Fibroblast of lung (primary cell): ENCODE measurements around the gene ZNF423. TPM values are rescaled to one million over a fixed set of nuclear protein-coding genes. Genes with fewer than 3 reads are reported as not detected.

ENCODE experiments used
- DNase-seq, 2 donors: peaks; one replicate each; pipeline versions ENCODE4 v3.0.0 to v3.0.0-alpha.2; 2010; ENCODE audit warnings: low read depth in 2 of 2
- H2AFZ ChIP-seq: 2 replicates; pipeline ENCODE4 v1.5.1; 2012; ENCODE audit warnings: low read length, control low read depth, inconsistent platforms
- H3K27ac ChIP-seq: 2 replicates; pipeline ENCODE4 v1.5.1; 2011; ENCODE audit warnings: low read length, control low read depth; ENCODE audit not compliant: insufficient read depth
- H3K27me3 ChIP-seq: 2 replicates; pipeline ENCODE4 v1.5.1; 2011; ENCODE audit warnings: mild to moderate bottlenecking, low read length; ENCODE audit not compliant: control insufficient read depth, insufficient read depth
- H3K36me3 ChIP-seq: 2 replicates; pipeline ENCODE4 v1.5.1; 2011; ENCODE audit warnings: low read length; ENCODE audit not compliant: control insufficient read depth, insufficient read depth
- H3K4me1 ChIP-seq: 2 replicates; pipeline ENCODE4 v1.5.1; 2011; ENCODE audit warnings: low read length; ENCODE audit not compliant: control insufficient read depth, insufficient read depth; ENCODE audit errors: extremely low read depth
- H3K4me2 ChIP-seq: 2 replicates; pipeline ENCODE4 v1.5.1; 2011; ENCODE audit warnings: low read length, control low read depth; ENCODE audit not compliant: insufficient read depth; ENCODE audit errors: extremely low read depth
- H3K4me3 ChIP-seq, 4 experiments: fragments of 200-600 bp in 1 of 4; sonication (generic) in 1 of 4; replicated peaks in 1 of 4; 2 replicates each; pipeline ENCODE4 v1.5.1; 2011 to 2016; ENCODE audit warnings: low read length in 4 of 4, low read depth in 3 of 4, mild to moderate bottlenecking in 3 of 4, control low read depth in 2 of 4, inconsistent platforms in 1 of 4, mixed read lengths in 1 of 4; ENCODE audit not compliant: insufficient read depth in 1 of 4; ENCODE audit errors: control extremely low read depth in 1 of 4
- H3K79me2 ChIP-seq: 2 replicates; pipeline ENCODE4 v1.5.1; 2012; ENCODE audit warnings: mild to moderate bottlenecking, low read length, inconsistent platforms; ENCODE audit not compliant: control insufficient read depth, insufficient read depth
- H3K9ac ChIP-seq: 2 replicates; pipeline ENCODE4 v1.5.1; 2011; ENCODE audit warnings: mild to moderate bottlenecking, low read length, control low read depth; ENCODE audit not compliant: insufficient read depth
- H3K9me3 ChIP-seq: 2 replicates; pipeline ENCODE4 v1.5.1; 2012; ENCODE audit warnings: low read depth, low read length; ENCODE audit not compliant: control insufficient read depth, insufficient read depth
- H4K20me1 ChIP-seq: 2 replicates; pipeline ENCODE4 v1.5.1; 2011; ENCODE audit warnings: low read length; ENCODE audit not compliant: control insufficient read depth, insufficient read depth; ENCODE audit errors: extremely low read depth
- EZH2 ChIP-seq: IDR thresholded peaks from 2 replicates; pipeline ENCODE4 v1.5.1; 2012; ENCODE audit warnings: low read length, control low read depth, mild to moderate bottlenecking; ENCODE audit errors: missing control alignments
- polyA plus RNA-seq, 2 donors: library from polyadenylated mRNA; depleted of rRNA in 1 of 2; stranded (reverse) in 1 of 2; unstranded in 1 of 2; fragments of >200 nt; gene quantifications; 2 replicates each; pipeline ENCODE4 v1.2.1, GENCODE V29; 2011 to 2012; ENCODE audit warnings: missing spikeins in 1 of 2
- total RNA-seq: library from RNA; depleted of rRNA; stranded (reverse); fragments of >200 nt; gene quantifications from 2 replicates; pipeline ENCODE4 v1.2.1, GENCODE V29; 2014
- TF ChIP-seq, protein P1 (sequence below), 2 donors: IDR thresholded peaks in 1 of 2; conservative IDR thresholded peaks in 1 of 2; 1 replicate in 1 of 2; 2 replicates in 1 of 2; pipeline ENCODE4 v1.5.1; 2011 to 2012; ENCODE audit warnings: low read length in 2 of 2, control low read depth in 1 of 2, inconsistent platforms in 1 of 2, low read depth in 1 of 2, mild to moderate bottlenecking in 1 of 2

ZNF423 gene
- total and polyA plus RNA-seq, 2 donors (not counting 1 experiment from before 2014, with no cell fraction given) = 0.07 to 0.17 TPM

DNA sequence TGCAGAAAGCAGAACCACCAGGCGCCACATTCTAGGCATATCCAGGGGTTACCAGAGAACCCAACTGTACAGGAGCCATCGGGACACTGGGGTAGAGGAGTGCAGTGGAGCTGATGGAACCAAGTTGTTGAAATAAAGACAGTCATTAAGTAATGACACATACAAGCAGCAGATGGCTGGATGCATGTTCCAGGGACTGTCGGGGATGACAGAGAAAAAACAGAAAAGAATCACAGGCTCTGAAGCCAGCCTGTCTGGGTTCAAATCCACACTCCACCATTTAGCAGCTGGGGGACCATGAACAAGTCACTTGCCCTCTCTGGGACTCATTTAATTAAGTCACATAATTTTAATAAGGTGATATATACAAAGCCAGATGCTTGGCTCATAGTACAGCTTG lies 117.1 kb downstream of the ZNF423 start:
- no peak overlapping the region for H3K27ac ChIP-seq
- H3K4me1 ChIP-seq = no peaks in the 10 kb centered on the region
- H3K79me2 ChIP-seq = no peaks in the 10 kb centered on the region
- no peaks in the 10 kb centered on the region for H3K36me3 ChIP-seq
- no peaks in the 10 kb centered on the region for H4K20me1 ChIP-seq
- no peaks in the 10 kb centered on the region for H3K27me3 ChIP-seq
- no peak overlapping the region for H3K4me3 ChIP-seq
- H3K9me3 ChIP-seq = no peaks in the 10 kb centered on the region
- H3K9ac ChIP-seq = no peak overlapping the region
- no peak overlapping the region for H3K4me2 ChIP-seq
- no peak for DNase-seq
- H2AFZ ChIP-seq = no peak overlapping the region
- TF ChIP-seq, protein P1, sequence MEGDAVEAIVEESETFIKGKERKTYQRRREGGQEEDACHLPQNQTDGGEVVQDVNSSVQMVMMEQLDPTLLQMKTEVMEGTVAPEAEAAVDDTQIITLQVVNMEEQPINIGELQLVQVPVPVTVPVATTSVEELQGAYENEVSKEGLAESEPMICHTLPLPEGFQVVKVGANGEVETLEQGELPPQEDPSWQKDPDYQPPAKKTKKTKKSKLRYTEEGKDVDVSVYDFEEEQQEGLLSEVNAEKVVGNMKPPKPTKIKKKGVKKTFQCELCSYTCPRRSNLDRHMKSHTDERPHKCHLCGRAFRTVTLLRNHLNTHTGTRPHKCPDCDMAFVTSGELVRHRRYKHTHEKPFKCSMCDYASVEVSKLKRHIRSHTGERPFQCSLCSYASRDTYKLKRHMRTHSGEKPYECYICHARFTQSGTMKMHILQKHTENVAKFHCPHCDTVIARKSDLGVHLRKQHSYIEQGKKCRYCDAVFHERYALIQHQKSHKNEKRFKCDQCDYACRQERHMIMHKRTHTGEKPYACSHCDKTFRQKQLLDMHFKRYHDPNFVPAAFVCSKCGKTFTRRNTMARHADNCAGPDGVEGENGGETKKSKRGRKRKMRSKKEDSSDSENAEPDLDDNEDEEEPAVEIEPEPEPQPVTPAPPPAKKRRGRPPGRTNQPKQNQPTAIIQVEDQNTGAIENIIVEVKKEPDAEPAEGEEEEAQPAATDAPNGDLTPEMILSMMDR (conservative IDR thresholded peaks at IDR 0.05 in 1 of 2, IDR thresholded peaks at IDR 0.05 in 1 of 2; ENCODE audit: low read depth in 1 of 2, low read length in 2 of 2) = no peak
- no peak for TF ChIP-seq EZH2

DNA sequence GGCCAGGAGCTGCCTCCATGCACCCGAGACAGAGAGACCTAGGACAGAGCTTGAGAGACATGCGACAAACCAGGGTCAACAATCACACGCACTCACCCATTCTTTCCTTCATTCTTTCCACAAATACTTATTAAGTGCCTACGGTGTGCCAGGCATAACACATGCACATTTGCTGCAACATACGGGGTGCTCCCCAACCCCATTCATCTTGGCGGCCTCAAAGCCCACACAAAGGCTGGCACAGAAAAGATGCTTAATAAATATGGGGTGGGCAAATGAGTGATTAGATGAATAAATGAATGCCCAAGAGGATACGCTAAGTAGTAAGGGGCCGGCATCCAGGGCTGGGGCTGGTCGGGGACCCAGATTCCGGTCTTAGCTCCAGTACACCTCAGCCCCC lies 117.9 kb downstream of the ZNF423 start:
- Histone ChIP-seq H3K4me3 (no peak overlapping the region), H3K36me3 (no peaks in the 10 kb centered on the region), H3K4me2 (no peak overlapping the region), H3K4me1 (no peaks in the 10 kb centered on the region), H3K79me2 (no peaks in the 10 kb centered on the region), H3K9me3 (no peaks in the 10 kb centered on the region), H3K27me3 (no peaks in the 10 kb centered on the region), H3K27ac (no peak overlapping the region), H4K20me1 (no peaks in the 10 kb centered on the region), H3K9ac (no peak overlapping the region), H2AFZ (no peak overlapping the region)
- no peak for DNase-seq
- TF ChIP-seq, protein P1 (conservative IDR thresholded peaks at IDR 0.05 in 1 of 2, IDR thresholded peaks at IDR 0.05 in 1 of 2; ENCODE audit: low read depth in 1 of 2, low read length in 2 of 2) = no peak
- TF ChIP-seq EZH2 = no peak

DNA sequence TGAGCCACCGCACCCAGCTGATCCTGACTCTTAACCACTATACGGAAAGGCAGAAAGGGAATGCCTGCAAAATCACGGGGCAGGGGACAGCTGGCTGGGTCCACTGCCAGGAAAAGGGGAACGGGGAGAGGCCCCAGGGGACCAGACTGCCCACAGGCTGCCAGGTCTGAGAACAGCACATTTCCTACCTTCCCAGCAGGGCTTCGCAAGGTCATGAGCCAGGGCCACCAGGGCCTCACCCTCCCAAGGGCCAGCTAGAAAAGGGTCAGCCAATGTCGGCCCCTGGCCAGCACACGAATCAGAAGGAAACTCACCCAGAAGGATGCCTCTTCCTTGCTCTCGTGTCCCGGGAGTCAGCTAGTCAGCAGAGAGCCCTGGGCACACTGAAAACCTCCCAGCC lies 118.4 kb downstream of the ZNF423 start:
- no peaks in the 10 kb centered on the region for H3K9me3 ChIP-seq
- no peak overlapping the region for H2AFZ ChIP-seq
- no peak overlapping the region for H3K27ac ChIP-seq
- H3K4me2 ChIP-seq = no peak overlapping the region
- no peaks in the 10 kb centered on the region for H3K79me2 ChIP-seq
- no peaks in the 10 kb centered on the region for H3K27me3 ChIP-seq
- no peak overlapping the region for H3K4me3 ChIP-seq
- no peak for TF ChIP-seq EZH2
- no peak for DNase-seq
- H3K4me1 ChIP-seq = no peaks in the 10 kb centered on the region
- no peaks in the 10 kb centered on the region for H4K20me1 ChIP-seq
- no peaks in the 10 kb centered on the region for H3K36me3 ChIP-seq
- H3K9ac ChIP-seq = no peak overlapping the region
